H1 (cell line): Measurements from ENCODE around the gene ESPNL. TPM values are rescaled to one million over a fixed set of nuclear protein-coding genes. Genes with fewer than 3 reads are reported as not detected.

Experiments
- CTCF ChIA-PET: fragments of 300-600 bp; sonication (Branson Sonifier 250); formaldehyde crosslinking; loops from one replicate; lab custom pipeline; 2021; ENCODE audit not compliant: partially characterized antibody; lab: Charles Lee
- POLR2A ChIA-PET: fragments of 300-600 bp; sonication (Branson Sonifier 250); formaldehyde crosslinking; loops from one replicate; lab custom pipeline; 2021; ENCODE audit warnings: inconsistent platforms; ENCODE audit not compliant: partially characterized antibody; lab: Charles Lee
- DNase-seq, 2 experiments: peaks; one replicate each; pipeline versions ENCODE4 v3.0.0 to v3.0.0-alpha.2; 2010 to 2022; ENCODE audit warnings: low spot score in 2 of 2, low read depth in 1 of 2, mixed read lengths in 1 of 2
- FAIRE-seq: peaks from 2 replicates; lab custom pipeline; 2011; peaks lifted over from hg19 to GRCh38; lab: Jason Lieb, UNC
- H2AFZ ChIP-seq: 2 replicates; pipeline ENCODE4 v1.8.1; 2012; ENCODE audit warnings: low read length, inconsistent platforms
- H2AK5ac ChIP-seq: 2 replicates; pipeline ENCODE4 v1.6.1; 2013; ENCODE audit warnings: low read depth, low read length
- H2BK120ac ChIP-seq: replicated peaks from 2 replicates; pipeline ENCODE3; 2013; ENCODE audit warnings: low read depth, low read length, inconsistent platforms
- H2BK12ac ChIP-seq: 2 replicates; pipeline ENCODE4 v1.6.1; 2013; ENCODE audit warnings: low read depth, low read length
- H2BK15ac ChIP-seq: 2 replicates; pipeline ENCODE4 v1.6.1; 2013; ENCODE audit warnings: low read length
- H2BK20ac ChIP-seq: 2 replicates; pipeline ENCODE4 v1.6.1; 2013; ENCODE audit warnings: low read length
- H2BK5ac ChIP-seq: 2 replicates; pipeline ENCODE4 v1.6.1; 2013; ENCODE audit warnings: low read depth, low read length
- H3K14ac ChIP-seq: 2 replicates; pipeline ENCODE4 v1.6.1; 2013; ENCODE audit warnings: inconsistent platforms; ENCODE audit not compliant: insufficient read length
- H3K18ac ChIP-seq: 2 replicates; pipeline ENCODE4 v1.6.1; 2013; ENCODE audit warnings: low read length; ENCODE audit errors: extremely low read depth
- H3K23ac ChIP-seq: 2 replicates; pipeline ENCODE4 v1.6.1; 2013; ENCODE audit warnings: inconsistent platforms; ENCODE audit not compliant: insufficient read length
- H3K23me2 ChIP-seq: 2 replicates; pipeline ENCODE4 v1.6.1; 2013; ENCODE audit warnings: low read depth, low read length
- H3K27ac ChIP-seq: 2 replicates; pipeline ENCODE4 v1.6.1; 2011; ENCODE audit warnings: low read depth, low read length, inconsistent platforms
- H3K27me3 ChIP-seq, 4 experiments: replicated peaks in 1 of 4; 1 replicate in 1 of 4; 2 replicates in 3 of 4; pipeline versions ENCODE4 v1.6.1 to v1.8.1; 2011 to 2013; ENCODE audit warnings: low read length in 3 of 4, mild to moderate bottlenecking in 3 of 4, inconsistent platforms in 2 of 4, mixed read lengths in 2 of 4, moderate library complexity in 1 of 4; ENCODE audit not compliant: control insufficient read depth in 3 of 4, insufficient read depth in 3 of 4; ENCODE audit errors: extremely low read depth in 1 of 4
- H3K36me3 ChIP-seq, 4 experiments: 2 replicates each; pipeline versions ENCODE4 v1.6.1 to v1.8.1; 2011 to 2013; ENCODE audit warnings: mild to moderate bottlenecking in 4 of 4, low read length in 3 of 4, moderate library complexity in 2 of 4, control low read depth in 1 of 4, inconsistent platforms in 1 of 4; ENCODE audit not compliant: insufficient read depth in 4 of 4, control insufficient read depth in 2 of 4
- H3K4ac ChIP-seq: replicated peaks from 2 replicates; pipeline ENCODE3; 2013; ENCODE audit warnings: low read length, low read depth, mixed read lengths, inconsistent platforms; ENCODE audit not compliant: insufficient read length
- H3K4me1 ChIP-seq, 4 experiments: replicated peaks in 1 of 4; 1 replicate in 1 of 4; 2 replicates in 3 of 4; pipeline versions ENCODE4 v1.6.1 to v1.8.1; 2011 to 2013; ENCODE audit warnings: low read length in 3 of 4, inconsistent platforms in 2 of 4, mixed read lengths in 1 of 4; ENCODE audit not compliant: insufficient read depth in 4 of 4, control insufficient read depth in 3 of 4
- H3K4me2 ChIP-seq, 2 experiments: 2 replicates each; pipeline versions ENCODE4 v1.6.1 to v1.8.1; 2011 to 2013; ENCODE audit warnings: low read depth in 2 of 2, low read length in 2 of 2, control low read depth in 1 of 2, inconsistent platforms in 1 of 2, mild to moderate bottlenecking in 1 of 2; ENCODE audit not compliant: insufficient read depth in 1 of 2
- H3K4me3 ChIP-seq, 4 experiments: fragments of 200-600, 300-600 bp in 1 of 4; sonication (generic), shearing (Covaris generic), sonication (Bioruptor Twin) in 1 of 4; 2 replicates each; pipeline versions ENCODE4 v1.5.1 to v1.8.1; 2011 to 2016; ENCODE audit warnings: low read length in 4 of 4, low read depth in 3 of 4, control low read depth in 2 of 4, inconsistent platforms in 2 of 4, mild to moderate bottlenecking in 2 of 4, mixed read lengths in 1 of 4, moderate library complexity in 1 of 4; ENCODE audit not compliant: insufficient read depth in 2 of 4; ENCODE audit errors: extremely low read depth in 1 of 4
- H3K56ac ChIP-seq: replicated peaks from 2 replicates; pipeline ENCODE3; 2013; ENCODE audit warnings: low read depth, mild to moderate bottlenecking, mixed read lengths, low read length, inconsistent platforms; ENCODE audit not compliant: insufficient read length
- H3K79me1 ChIP-seq: 2 replicates; pipeline ENCODE4 v1.6.1; 2013; ENCODE audit warnings: low read depth, low read length, control low read depth
- H3K79me2 ChIP-seq, 2 experiments: 2 replicates each; pipeline versions ENCODE4 v1.6.1 to v1.8.1; 2012 to 2013; ENCODE audit warnings: low read length in 2 of 2, mild to moderate bottlenecking in 2 of 2, inconsistent platforms in 1 of 2; ENCODE audit not compliant: insufficient read depth in 2 of 2, control insufficient read depth in 1 of 2
- H3K9ac ChIP-seq, 4 experiments: replicated peaks in 1 of 4; 1 replicate in 1 of 4; 2 replicates in 3 of 4; pipeline versions ENCODE4 v1.6.1 to v1.8.1; 2011 to 2013; ENCODE audit warnings: low read depth in 3 of 4, low read length in 3 of 4, control low read depth in 2 of 4, mild to moderate bottlenecking in 2 of 4, moderate library complexity in 2 of 4, inconsistent platforms in 1 of 4; ENCODE audit errors: extremely low read depth in 1 of 4
- H3K9me3 ChIP-seq, 2 experiments: 2 replicates each; pipeline versions ENCODE4 v1.6.1 to v1.8.1; 2012 to 2013; ENCODE audit warnings: mild to moderate bottlenecking in 2 of 2, moderate library complexity in 2 of 2, control low read depth in 1 of 2, inconsistent platforms in 1 of 2, low read depth in 1 of 2, low read length in 1 of 2, mixed read lengths in 1 of 2; ENCODE audit not compliant: insufficient read depth in 2 of 2
- H4K20me1 ChIP-seq, 2 experiments: replicated peaks in 1 of 2; 2 replicates each; pipeline versions ENCODE3 to v1.8.1; 2011 to 2013; ENCODE audit warnings: inconsistent platforms in 2 of 2, low read length in 2 of 2, mild to moderate bottlenecking in 1 of 2; ENCODE audit not compliant: insufficient read depth in 2 of 2, control insufficient read depth in 1 of 2
- H4K5ac ChIP-seq: 2 replicates; pipeline ENCODE4 v1.6.1; 2013; ENCODE audit warnings: low read length, low read depth, mixed read lengths, inconsistent platforms; ENCODE audit not compliant: insufficient read length
- H4K8ac ChIP-seq: 2 replicates; pipeline ENCODE4 v1.8.0; 2013; ENCODE audit warnings: mild to moderate bottlenecking, moderate library complexity, low read length, inconsistent platforms; ENCODE audit not compliant: insufficient read depth; ENCODE audit errors: extremely low read depth
- H4K91ac ChIP-seq: replicated peaks from 2 replicates; pipeline ENCODE3; 2013; ENCODE audit warnings: low read length, mixed read lengths, inconsistent platforms; ENCODE audit not compliant: insufficient read length
- POLR2AphosphoS5 ChIP-seq: IDR thresholded peaks from 2 replicates; pipeline ENCODE4 v1.6.1; 2011; ENCODE audit warnings: low read depth, low read length
- SIN3A ChIP-seq, 2 experiments: IDR thresholded peaks in 1 of 2; conservative IDR thresholded peaks in 1 of 2; 2 replicates each; pipeline ENCODE4 v1.6.1; 2011 to 2012; ENCODE audit warnings: low read length in 2 of 2, improper control_type of control experiment in 1 of 2, low read depth in 1 of 2, mild to moderate bottlenecking in 1 of 2
- WGBS, 2 experiments: shearing (Covaris generic) in 1 of 2; methylation state at CpG; one replicate each; pipeline versions ENCODE4 v1.1.6 to v1.1.7; 2013 to 2015; ENCODE audit warnings: low lambda C conversion rate in 2 of 2, mixed read lengths in 2 of 2, inconsistent platforms in 1 of 2, low coverage in 1 of 2, missing lambda C conversion rate in 1 of 2; ENCODE audit not compliant: insufficient replicate concordance in 2 of 2, insufficient coverage in 1 of 2, insufficient read length in 1 of 2; ENCODE audit errors: extremely low coverage in 1 of 2, missing lambda C conversion rate in 1 of 2; 5-methylcytosine and 5-hydroxymethylcytosine counted together
- long read RNA-seq, 2 experiments: library from RNA in 1 of 2; library from capped mRNA in 1 of 2; stranded (forward); transcript quantifications; one replicate each; pipeline ENCODE4 v2.0.0, GENCODE V29; 2021; ENCODE audit warnings: inconsistent platforms in 1 of 2
- polyA minus RNA-seq, 3 experiments: library from RNA; depleted of rRNA, polyadenylated mRNA; stranded (reverse); fragments of >200 nt; gene quantifications; 1 replicate in 2 of 3; 2 replicates in 1 of 3; pipeline ENCODE4 v1.2.3, GENCODE V29; 2011
- polyA plus RNA-seq, 7 experiments: library from polyadenylated mRNA; depleted of rRNA in 3 of 7; stranded (reverse) in 5 of 7; unstranded in 2 of 7; fragments of >200 nt in 5 of 7; fragments of 200-250 nt in 2 of 7; gene quantifications; 1 replicate in 5 of 7; 2 replicates in 1 of 7; 4 replicates in 1 of 7; pipeline versions ENCODE4 v1.2.1 to v1.2.3, GENCODE V29; 2011 to 2013; ENCODE audit warnings: missing spikeins in 2 of 7, mixed read lengths in 2 of 7
- total RNA-seq: library from RNA; stranded (reverse); fragmentation: NEBNext Ultra II Directional; extraction: Animal tissue kit (Norgen Biotek cat#: 25700); gene quantifications from 2 replicates; pipeline ENCODE4 v1.2.1, GENCODE V29; 2021

ESPNL gene
- 1.3 and 1.8 TPM in 2 replicates for total RNA-seq
- 0.68 and 1.6 TPM in 2 replicates for polyA plus RNA-seq (2011; rRNA removed)
- polyA plus RNA-seq (2011; cell fraction: cytosol; rRNA removed): 1.3 TPM
- 2.8 TPM for polyA plus RNA-seq (2011; cell fraction: nucleus; rRNA removed)
- 0.54 to 1.2 TPM (median 0.82 TPM) in 4 replicates for polyA plus RNA-seq (2012, experiment 1 of 2)
- 0.66 TPM for polyA plus RNA-seq (2012, experiment 2 of 2)
- 0.75 TPM for polyA plus RNA-seq (2013, experiment 1 of 2)
- polyA plus RNA-seq (2013, experiment 2 of 2): 0.64 TPM
- polyA minus RNA-seq (2011; rRNA and poly(A)+ RNA removed): 0.15 and 0.60 TPM in 2 replicates
- polyA minus RNA-seq (2011; cell fraction: cytosol; rRNA and poly(A)+ RNA removed): 0.73 TPM
- 1.2 TPM for polyA minus RNA-seq (2011; cell fraction: nucleus; rRNA and poly(A)+ RNA removed)
- long read RNA-seq, experiment 1: 0 reads
- long read RNA-seq, experiment 2: 0 reads

GRCh38 chr2:238100049-238100820 lies at the start of gene ESPNL:
Gene ESPNL, plus strand, starts transcription at chr2:238100340. Its CDS starts 80 bp downstream, at chr2:238100420.
- Histone ChIP-seq H2BK15ac (no peak within 1 kb of the TSS), H2BK20ac (no peak within 1 kb of the TSS), H3K4me3 (no peak within 1 kb of the TSS), H3K14ac (no peak within 1 kb of the TSS), H3K27me3 (no peaks in the 10 kb centered on the region), H2AFZ (no peak within 1 kb of the TSS), H3K27ac (no peak within 1 kb of the TSS), H4K5ac (no peak within 1 kb of the TSS), H2BK12ac (no peak within 1 kb of the TSS), H3K36me3 (peaks cover 0 to 5% (median 2%) of the 10 kb centered on the region in 4 experiments; a peak in 3 of 8 replicates), H3K79me1 (no peaks in the 10 kb centered on the region), H3K23ac (no peak within 1 kb of the TSS), H3K56ac (no peak within 1 kb of the TSS), H3K4ac (no peak within 1 kb of the TSS), H3K18ac (no peak within 1 kb of the TSS; the same call in 1 of the 2 replicates), H3K23me2 (no peaks in the 10 kb centered on the region), H3K79me2 (no peaks in the 10 kb centered on the region), H3K4me1 (peaks cover 0 to 21% (median 13%) of the 10 kb centered on the region in 4 experiments; a peak in 6 of 7 replicates), H4K8ac (no peak within 1 kb of the TSS; the same call in 1 of the 2 replicates), H3K9me3 (no peaks in the 10 kb centered on the region), H2BK5ac (no peak within 1 kb of the TSS; the same call in 1 of the 2 replicates), H3K4me2 (no peak within 1 kb of the TSS), H4K91ac (no peak within 1 kb of the TSS), H4K20me1 (no peaks in the 10 kb centered on the region), H2AK5ac (no peak within 1 kb of the TSS), H3K9ac (no peak within 1 kb of the TSS), H2BK120ac (no peak within 1 kb of the TSS)
- WGBS, 2 experiments: 85% methylated on average over 22 of the region's 38 CpGs; no CpG with 5 or more reads in 1 of the 2 experiments
- ChIA-PET CTCF (interaction anchor here (1.1 to 3.0 kb wide), 7 partner anchors 8 to 242 kb away, joined by 3 to 21 read pairs (median 5); no protein-coding TSS in a partner anchor), POLR2A (interaction anchor here (0.6 to 3.0 kb wide), 17 partner anchors 9 to 238 kb away, joined by 3 to 23 read pairs (median 3); partner anchors contain the start of genes KLHL30 and SCLY)
- FAIRE-seq (no peak), DNase-seq (peak in 1 of 2 experiments; percentile 51)
- TF ChIP-seq POLR2AphosphoS5: peak; percentile 13
- no peak for TF ChIP-seq SIN3A (conservative IDR thresholded peaks at IDR 0.05 in 1 of 2, IDR thresholded peaks at IDR 0.05 in 1 of 2; ENCODE audit: low read depth in 1 of 2, low read length in 2 of 2)
